Measurements from ENCODE around the gene POLD4. TPM values are rescaled to one million over a fixed set of nuclear protein-coding genes. Genes with fewer than 3 reads are reported as not detected.

Gene POLD4
- total RNA-seq, 1 experiment from 2014 or later: 78.7 TPM

- peaks cover 7% of the 10 kb centered on the region for H3K36me3 ChIP-seq (ENCODE audit: control insufficient read depth, insufficient read depth, low read length)
- H3K4me3 ChIP-seq (ENCODE audit: low read depth in 2 of 2, low read length in 2 of 2): peak overlapping the region; percentile 84 to 96
- no peaks in the 10 kb centered on the region for H3K9me3 ChIP-seq (ENCODE audit: control insufficient read depth, insufficient read depth, low read depth, low read length)
- in situ Hi-C loops (cut with HindIII; ENCODE audit: low pct_unique_long_range_greater_than_20kb, low sequenced_read_pairs) (no loop called here), intact Hi-C loops (cut with micrococcal nuclease; ENCODE audit: unreplicated experiment) (no loop called here)
- TF ChIP-seq CTCF (IDR thresholded peaks at IDR 0.05) (no peak), POLR2AphosphoS5 (IDR thresholded peaks at IDR 0.05; ENCODE audit: low read depth, low read length) (no peak), REST (IDR thresholded peaks at IDR 0.05; ENCODE audit: insufficient read depth in 1 of 2, low read depth in 2 of 2, low read length in 1 of 2) (no peak), TCF7L2 (IDR thresholded peaks at IDR 0.05; ENCODE audit: low read depth, low read length) (no peak)
- ChIA-PET POLR2A (interaction anchor here (0.5 to 1.7 kb wide), 3 partner anchors 11 to 106 kb away, joined by 3 to 9 read pairs (median 4); no protein-coding TSS in a partner anchor), CTCF (interaction anchor here (1.1 to 1.4 kb wide), 3 partner anchors 24 to 55 kb away, joined by 3 to 6 read pairs (median 3); no protein-coding TSS in a partner anchor)
- no peak for DNase-seq (ENCODE audit: low read depth, low spot score)
- no peaks in the 10 kb centered on the region for H3K27me3 ChIP-seq (ENCODE audit: control insufficient read depth, insufficient read depth, low read length)
- BruUV-seq (replicated peaks): no TSS peak
- ATAC-seq: no peak
- H3K27ac ChIP-seq (ENCODE audit: low read length): peak overlapping the region; percentile 88
- peaks cover 38% of the 10 kb centered on the region for H3K4me1 ChIP-seq (ENCODE audit: control insufficient read depth, insufficient read depth, low read length)
Measured at GRCh38 chr11:67400251-67400941, 47.0 kb upstream of the POLD4 start.

- Histone ChIP-seq H3K4me1 (ENCODE audit: control insufficient read depth, insufficient read depth, low read length) (peaks cover 38% of the 10 kb centered on the region), H3K27me3 (ENCODE audit: control insufficient read depth, insufficient read depth, low read length) (no peaks in the 10 kb centered on the region), H3K27ac (ENCODE audit: low read length) (peak overlapping the region; percentile 48), H3K9me3 (ENCODE audit: control insufficient read depth, insufficient read depth, low read depth, low read length) (no peaks in the 10 kb centered on the region), H3K36me3 (ENCODE audit: control insufficient read depth, insufficient read depth, low read length) (peaks cover 7% of the 10 kb centered on the region), H3K4me3 (ENCODE audit: low read depth in 2 of 2, low read length in 2 of 2) (0 out of 4 replicates have a peak overlapping the region, but pooled peaks of 1 of the 2 experiments have one; percentile 4)
- DNase-seq (ENCODE audit: low read depth, low spot score): no peak
- POLR2A ChIA-PET: no interaction called here
- intact Hi-C loops (cut with micrococcal nuclease; ENCODE audit: unreplicated experiment): no loop called here
- CTCF ChIA-PET: no interaction called here
- no peak for TF ChIP-seq REST (IDR thresholded peaks at IDR 0.05; ENCODE audit: insufficient read depth in 1 of 2, low read depth in 2 of 2, low read length in 1 of 2)
- TF ChIP-seq POLR2AphosphoS5 (IDR thresholded peaks at IDR 0.05; ENCODE audit: low read depth, low read length): peak; percentile 53
- no peak for TF ChIP-seq CTCF (IDR thresholded peaks at IDR 0.05)
- in situ Hi-C loops (cut with HindIII; ENCODE audit: low pct_unique_long_range_greater_than_20kb, low sequenced_read_pairs): no loop called here
- BruUV-seq (replicated peaks): no TSS peak
- no peak for ATAC-seq
Measured at GRCh38 chr11:67398661-67399563, 45.6 kb upstream of the POLD4 start.
